ENCODE results near the gene PWP1. TPM values are rescaled to one million over a fixed set of nuclear protein-coding genes. Genes with fewer than 3 reads are reported as not detected.

The PWP1 gene
- total RNA-seq, 2 donors from 2014 or later: 35.7 to 37.8 TPM

DNA sequence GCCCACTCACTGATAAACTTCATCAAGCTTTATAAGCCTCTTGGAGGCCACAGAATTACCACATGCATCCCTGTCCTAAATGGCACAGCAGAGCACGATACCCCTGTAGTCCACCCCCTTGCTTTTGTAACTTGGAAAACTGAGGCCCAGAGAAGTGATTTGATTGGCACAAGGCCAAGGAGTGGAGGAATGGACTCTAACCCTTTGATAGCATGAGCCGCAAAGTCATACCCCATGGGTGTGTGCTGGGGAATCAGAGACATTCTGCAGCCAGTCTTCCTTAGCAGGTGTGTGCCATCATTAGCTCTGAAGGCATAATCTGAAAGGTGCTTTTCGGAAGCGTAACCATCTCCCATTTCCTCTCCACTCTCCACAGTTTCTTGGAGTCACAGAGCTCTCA, 28.5 kb upstream of the PWP1 start:
- no peaks in the 10 kb centered on the region for H3K9me3 ChIP-seq (ENCODE audit: control insufficient read depth, low read length)
- H3K9me3 Mint-ChIP-seq: no peaks in the 10 kb centered on the region
- H3K4me1 ChIP-seq (ENCODE audit: control insufficient read depth, insufficient read depth, low read length): peaks cover 3% of the 10 kb centered on the region
- TF ChIP-seq, protein P1, sequence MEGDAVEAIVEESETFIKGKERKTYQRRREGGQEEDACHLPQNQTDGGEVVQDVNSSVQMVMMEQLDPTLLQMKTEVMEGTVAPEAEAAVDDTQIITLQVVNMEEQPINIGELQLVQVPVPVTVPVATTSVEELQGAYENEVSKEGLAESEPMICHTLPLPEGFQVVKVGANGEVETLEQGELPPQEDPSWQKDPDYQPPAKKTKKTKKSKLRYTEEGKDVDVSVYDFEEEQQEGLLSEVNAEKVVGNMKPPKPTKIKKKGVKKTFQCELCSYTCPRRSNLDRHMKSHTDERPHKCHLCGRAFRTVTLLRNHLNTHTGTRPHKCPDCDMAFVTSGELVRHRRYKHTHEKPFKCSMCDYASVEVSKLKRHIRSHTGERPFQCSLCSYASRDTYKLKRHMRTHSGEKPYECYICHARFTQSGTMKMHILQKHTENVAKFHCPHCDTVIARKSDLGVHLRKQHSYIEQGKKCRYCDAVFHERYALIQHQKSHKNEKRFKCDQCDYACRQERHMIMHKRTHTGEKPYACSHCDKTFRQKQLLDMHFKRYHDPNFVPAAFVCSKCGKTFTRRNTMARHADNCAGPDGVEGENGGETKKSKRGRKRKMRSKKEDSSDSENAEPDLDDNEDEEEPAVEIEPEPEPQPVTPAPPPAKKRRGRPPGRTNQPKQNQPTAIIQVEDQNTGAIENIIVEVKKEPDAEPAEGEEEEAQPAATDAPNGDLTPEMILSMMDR (conservative IDR thresholded peaks at IDR 0.05): no peak
- no peak overlapping the region for H3K4me3 Mint-ChIP-seq
- peaks cover 4% of the 10 kb centered on the region for H3K27me3 Mint-ChIP-seq (ENCODE audit: insufficient read depth)
- no peaks in the 10 kb centered on the region for H3K36me3 ChIP-seq (ENCODE audit: control insufficient read depth, insufficient read depth, low read length)
- no peak overlapping the region for H3K27ac ChIP-seq (ENCODE audit: low read depth, low read length)
- H3K27me3 ChIP-seq (ENCODE audit: control insufficient read depth, insufficient read depth, low read length, poor library complexity, severe bottlenecking): no peaks in the 10 kb centered on the region
- DNase-seq: no peak
- 89 to 96% methylated on average over 4 of the region's 4 CpGs for WGBS, 2 experiments (ENCODE audit: insufficient coverage in 1 of 2, insufficient read length in 1 of 2)
- H3K4me1 Mint-ChIP-seq: peaks cover 19% of the 10 kb centered on the region
- H3K27ac Mint-ChIP-seq: no peak overlapping the region
- no peak overlapping the region for H3K4me3 ChIP-seq (ENCODE audit: low read length)
- no peak overlapping the region for H3K9ac ChIP-seq (ENCODE audit: extremely low read depth, low read length, poor library complexity, severe bottlenecking)
- H3K36me3 Mint-ChIP-seq (ENCODE audit: low read depth): no peaks in the 10 kb centered on the region

DNA sequence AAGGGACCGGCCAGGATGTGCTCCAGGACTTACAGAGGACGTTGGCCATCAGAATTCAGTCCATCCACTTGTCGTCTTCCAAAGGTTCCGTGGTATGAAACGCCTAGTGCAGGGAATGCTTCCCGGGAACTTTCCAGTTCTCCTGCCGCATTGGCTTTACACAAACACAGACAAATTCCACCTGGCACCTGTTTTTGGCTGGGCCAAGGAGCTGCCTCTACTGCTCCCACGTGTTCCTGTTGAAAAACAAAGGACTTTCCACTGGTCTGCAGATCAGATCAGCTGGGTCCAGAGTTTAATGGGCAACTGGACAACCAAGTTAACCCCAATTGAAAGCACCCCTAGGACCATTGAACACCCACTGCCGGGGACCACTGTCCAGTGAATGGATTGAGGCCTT, 28.0 kb upstream of the PWP1 start:
- peaks cover 4% of the 10 kb centered on the region for H3K27me3 Mint-ChIP-seq (ENCODE audit: insufficient read depth)
- no peaks in the 10 kb centered on the region for H3K9me3 Mint-ChIP-seq
- WGBS, 2 experiments (ENCODE audit: insufficient coverage in 1 of 2, insufficient read length in 1 of 2): 93 to 97% methylated on average over 8 to 9 of the region's 9 CpGs

DNA sequence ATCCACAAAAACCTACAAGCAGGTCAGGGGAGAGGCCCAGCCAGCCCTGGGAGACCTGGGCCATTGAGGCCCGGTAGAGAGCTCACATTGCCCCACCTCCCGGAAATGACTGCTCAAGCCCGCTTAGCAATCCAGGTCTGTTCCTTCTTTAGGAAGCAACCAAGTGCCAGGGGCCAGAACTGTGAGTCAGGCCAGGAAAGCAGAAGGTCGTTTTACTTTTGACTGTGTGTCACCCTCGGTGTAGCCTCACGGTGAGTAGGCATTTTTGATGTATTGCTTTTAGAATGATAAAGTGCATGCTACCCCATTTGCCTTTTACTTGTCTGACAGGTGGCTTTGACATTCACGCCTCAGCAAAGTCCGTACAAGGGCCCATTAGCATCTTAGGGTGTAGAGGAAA, 25.4 kb upstream of the PWP1 start:
- TF ChIP-seq, protein P1 (conservative IDR thresholded peaks at IDR 0.05): no peak

More for the DNA sequence above, 28.0 kb upstream of the PWP1 start:
- Mint-ChIP-seq H3K36me3 (ENCODE audit: low read depth) (no peaks in the 10 kb centered on the region), H3K4me1 (peaks cover 15% of the 10 kb centered on the region), H3K4me3 (no peak overlapping the region), H3K27ac (no peak overlapping the region)
- no peaks in the 10 kb centered on the region for H3K9me3 ChIP-seq (ENCODE audit: control insufficient read depth, low read length)
- no peak for DNase-seq
- H3K27me3 ChIP-seq (ENCODE audit: control insufficient read depth, insufficient read depth, low read length, poor library complexity, severe bottlenecking): no peaks in the 10 kb centered on the region
- no peak overlapping the region for H3K27ac ChIP-seq (ENCODE audit: low read depth, low read length)
- H3K36me3 ChIP-seq (ENCODE audit: control insufficient read depth, insufficient read depth, low read length): no peaks in the 10 kb centered on the region
- H3K4me3 ChIP-seq (ENCODE audit: low read length): no peak overlapping the region
- TF ChIP-seq, protein P1 (conservative IDR thresholded peaks at IDR 0.05): no peak
- no peak overlapping the region for H3K9ac ChIP-seq (ENCODE audit: extremely low read depth, low read length, poor library complexity, severe bottlenecking)
- peaks cover under 1% of the 10 kb centered on the region for H3K4me1 ChIP-seq (ENCODE audit: control insufficient read depth, insufficient read depth, low read length)

More for the DNA sequence above, 25.4 kb upstream of the PWP1 start:
- no peaks in the 10 kb centered on the region for H3K36me3 ChIP-seq (ENCODE audit: control insufficient read depth, insufficient read depth, low read length)
- no peak overlapping the region for H3K4me3 Mint-ChIP-seq
- no peaks in the 10 kb centered on the region for H3K36me3 Mint-ChIP-seq (ENCODE audit: low read depth)
- H3K27me3 Mint-ChIP-seq (ENCODE audit: insufficient read depth): peaks cover 6% of the 10 kb centered on the region
- no peak overlapping the region for H3K9ac ChIP-seq (ENCODE audit: extremely low read depth, low read length, poor library complexity, severe bottlenecking)
- H3K4me3 ChIP-seq (ENCODE audit: low read length): no peak overlapping the region
- 79 to 89% methylated on average over 7 to 8 of the region's 8 CpGs for WGBS, 2 experiments (ENCODE audit: insufficient coverage in 1 of 2, insufficient read length in 1 of 2)
- H3K4me1 ChIP-seq (ENCODE audit: control insufficient read depth, insufficient read depth, low read length): no peaks in the 10 kb centered on the region
- no peak overlapping the region for H3K27ac ChIP-seq (ENCODE audit: low read depth, low read length)
- H3K4me1 Mint-ChIP-seq: peaks cover 19% of the 10 kb centered on the region
- H3K27ac Mint-ChIP-seq: no peak overlapping the region
- no peaks in the 10 kb centered on the region for H3K9me3 Mint-ChIP-seq
- H3K27me3 ChIP-seq (ENCODE audit: control insufficient read depth, insufficient read depth, low read length, poor library complexity, severe bottlenecking): no peaks in the 10 kb centered on the region
- H3K9me3 ChIP-seq (ENCODE audit: control insufficient read depth, low read length): no peaks in the 10 kb centered on the region
- DNase-seq: no peak
